ENCODE results near the gene PRKAG2. TPM values are rescaled to one million over a fixed set of nuclear protein-coding genes. Genes with fewer than 3 reads are reported as not detected.

Gene PRKAG2
- total and polyA plus RNA-seq, 10 donors, result 15.8 to 50.9 (median 32.8) TPM

GRCh38 chr7:151792086-151792485, 84.8 kb downstream of the PRKAG2 start:
- WGBS, 5 donors, result 86 to 98% (median 90%) methylated on average over 2 of the region's 2 CpGs
- H3K27ac ChIP-seq, result no peak overlapping the region
- DNase-seq, result peak; percentile 16
- intact Hi-C loops (cut with DNase I; ENCODE audit: low total_unique reads), result no loop called here
- H3K4me3 ChIP-seq, result no peak overlapping the region
- peaks cover 0 to 6% (median 0%) of the 10 kb centered on the region in 6 donors for H3K36me3 ChIP-seq
- H3K9me3 ChIP-seq, result no peaks in the 10 kb centered on the region
- TF ChIP-seq POLR2A (IDR thresholded peaks at IDR 0.05) (no peak), POLR2AphosphoS5 (IDR thresholded peaks at IDR 0.05) (no peak)
- TF ChIP-seq, protein P1, sequence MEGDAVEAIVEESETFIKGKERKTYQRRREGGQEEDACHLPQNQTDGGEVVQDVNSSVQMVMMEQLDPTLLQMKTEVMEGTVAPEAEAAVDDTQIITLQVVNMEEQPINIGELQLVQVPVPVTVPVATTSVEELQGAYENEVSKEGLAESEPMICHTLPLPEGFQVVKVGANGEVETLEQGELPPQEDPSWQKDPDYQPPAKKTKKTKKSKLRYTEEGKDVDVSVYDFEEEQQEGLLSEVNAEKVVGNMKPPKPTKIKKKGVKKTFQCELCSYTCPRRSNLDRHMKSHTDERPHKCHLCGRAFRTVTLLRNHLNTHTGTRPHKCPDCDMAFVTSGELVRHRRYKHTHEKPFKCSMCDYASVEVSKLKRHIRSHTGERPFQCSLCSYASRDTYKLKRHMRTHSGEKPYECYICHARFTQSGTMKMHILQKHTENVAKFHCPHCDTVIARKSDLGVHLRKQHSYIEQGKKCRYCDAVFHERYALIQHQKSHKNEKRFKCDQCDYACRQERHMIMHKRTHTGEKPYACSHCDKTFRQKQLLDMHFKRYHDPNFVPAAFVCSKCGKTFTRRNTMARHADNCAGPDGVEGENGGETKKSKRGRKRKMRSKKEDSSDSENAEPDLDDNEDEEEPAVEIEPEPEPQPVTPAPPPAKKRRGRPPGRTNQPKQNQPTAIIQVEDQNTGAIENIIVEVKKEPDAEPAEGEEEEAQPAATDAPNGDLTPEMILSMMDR (IDR thresholded peaks at IDR 0.05 in 8 of 11, conservative IDR thresholded peaks at IDR 0.05 in 3 of 11), result no peak
- H3K4me1 ChIP-seq, result peaks cover 3 to 42% (median 31%) of the 10 kb centered on the region in 6 donors
- H3K27me3 ChIP-seq (replicated peaks in 1 of 7), result no peaks in the 10 kb centered on the region

GRCh38 chr7:151790830-151791620, 85.9 kb downstream of the PRKAG2 start:
- intact Hi-C loops (cut with DNase I; ENCODE audit: low total_unique reads), result no loop called here
- 86 to 91% (median 88%) methylated on average over 19 of the region's 19 CpGs for WGBS, 5 donors
- peak; percentile 64 for DNase-seq
- Histone ChIP-seq H3K9me3 (no peaks in the 10 kb centered on the region), H3K36me3 (peaks cover 0 to 11% (median 0%) of the 10 kb centered on the region in 6 donors), H3K4me3 (no peak overlapping the region), H3K27ac (no peak overlapping the region), H3K27me3 (replicated peaks in 1 of 7) (no peaks in the 10 kb centered on the region), H3K4me1 (peaks cover 1 to 31% (median 23%) of the 10 kb centered on the region in 6 donors)
- TF ChIP-seq POLR2AphosphoS5 (IDR thresholded peaks at IDR 0.05) (no peak), POLR2A (IDR thresholded peaks at IDR 0.05) (no peak)
- TF ChIP-seq, protein P1 (IDR thresholded peaks at IDR 0.05 in 8 of 11, conservative IDR thresholded peaks at IDR 0.05 in 3 of 11), result no peak

- no peaks in the 10 kb centered on the region for H3K9me3 ChIP-seq
- intact Hi-C loops (cut with DNase I; ENCODE audit: low total_unique reads), result no loop called here
- no peak overlapping the region for H3K4me3 ChIP-seq
- peak; percentile 33 for DNase-seq
- H3K36me3 ChIP-seq, result peaks cover 0 to 19% (median 0%) of the 10 kb centered on the region in 6 donors
- no peaks in the 10 kb centered on the region for H3K27me3 ChIP-seq (replicated peaks in 1 of 7)
- TF ChIP-seq, protein P1 (IDR thresholded peaks at IDR 0.05 in 8 of 11, conservative IDR thresholded peaks at IDR 0.05 in 3 of 11), result no peak
- no peak for TF ChIP-seq POLR2A (IDR thresholded peaks at IDR 0.05)
- no peak for TF ChIP-seq POLR2AphosphoS5 (IDR thresholded peaks at IDR 0.05)
- H3K4me1 ChIP-seq, result peaks cover 0 to 26% (median 18%) of the 10 kb centered on the region in 6 donors
- no peak overlapping the region for H3K27ac ChIP-seq
- WGBS, 5 donors, result 89 to 94% (median 92%) methylated on average over 11 of the region's 11 CpGs
These were observed 86.7 kb downstream of the PRKAG2 start for GRCh38 chr7:151790095-151790829.
